DOHH2 (cell line): ENCODE data around the gene FRMD7.
"Not testable (repeated sequence)": the region's sequence is repeated elsewhere in the genome, so short reads cannot be mapped to it uniquely, and the experiment has no call there.

Experiments
- H3F3A ChIP-seq: fragments of 200-600 bp; sonication (generic), shearing (Covaris generic); 2 replicates; pipeline ENCODE4 v1.6.0; 2016; ENCODE audit warnings: antibody characterized with exemption, mild to moderate bottlenecking; ENCODE audit not compliant: control insufficient read depth, insufficient read depth
- H3K27ac ChIP-seq: fragments of 200-600 bp; sonication (generic); 2 replicates; pipeline ENCODE4 v1.5.1; 2014; ENCODE audit warnings: low read depth, mild to moderate bottlenecking, low read length, moderate library complexity
- H3K27me3 ChIP-seq: fragments of 200-600 bp; sonication (generic); 2 replicates; pipeline ENCODE4 v1.6.1; 2014; ENCODE audit warnings: mild to moderate bottlenecking, low read length, mixed read lengths; ENCODE audit not compliant: control insufficient read depth
- H3K36me3 ChIP-seq: fragments of 200-600 bp; sonication (generic); 2 replicates; pipeline ENCODE4 v1.6.1; 2014; ENCODE audit warnings: mild to moderate bottlenecking, low read length, moderate library complexity, mixed read lengths; ENCODE audit not compliant: control insufficient read depth
- H3K4me1 ChIP-seq: fragments of 200-600 bp; sonication (generic); 2 replicates; pipeline ENCODE4 v1.6.1; 2014; ENCODE audit warnings: mild to moderate bottlenecking, low read length, mixed read lengths; ENCODE audit not compliant: control insufficient read depth
- H3K4me2 ChIP-seq: fragments of 200-600 bp; sonication (generic); 2 replicates; pipeline ENCODE4 v1.6.0; 2014; ENCODE audit warnings: mild to moderate bottlenecking, low read length, moderate library complexity
- H3K4me3 ChIP-seq: fragments of 200-600 bp; sonication (generic); 2 replicates; pipeline ENCODE4 v1.5.1; 2014; ENCODE audit warnings: mild to moderate bottlenecking, low read length, mixed read lengths
- H3K79me2 ChIP-seq: fragments of 200-600 bp; sonication (generic); 2 replicates; pipeline ENCODE4 v1.6.1; 2014; ENCODE audit warnings: mild to moderate bottlenecking, low read length, mixed read lengths; ENCODE audit not compliant: control insufficient read depth
- H3K9me2 ChIP-seq: fragments of 200-600 bp; sonication (generic); replicated peaks from 2 replicates; pipeline ENCODE4 v1.6.1; 2014; ENCODE audit warnings: mild to moderate bottlenecking, low read length, mixed read lengths; ENCODE audit not compliant: control insufficient read depth
- H3K9me3 ChIP-seq: fragments of 200-600 bp; sonication (generic); 2 replicates; pipeline ENCODE4 v1.6.1; 2014; ENCODE audit warnings: antibody characterized with exemption, low read length, mixed read lengths; ENCODE audit not compliant: control insufficient read depth, insufficient read depth
- H4K20me1 ChIP-seq: fragments of 200-600 bp; sonication (generic); 2 replicates; pipeline ENCODE4 v1.6.0; 2014; ENCODE audit warnings: low read depth, mild to moderate bottlenecking, antibody characterized with exemption, low read length, moderate library complexity; ENCODE audit not compliant: control insufficient read depth, insufficient read depth
- EZH2phosphoT487 ChIP-seq: fragments of 200-600 bp; sonication (generic); IDR thresholded peaks from 2 replicates; pipeline ENCODE4 v1.6.1; 2017; ENCODE audit warnings: borderline replicate concordance, mild to moderate bottlenecking, antibody characterized with exemption, low read length, moderate library complexity, mixed read lengths
- TF ChIP-seq, protein P1 (sequence below): fragments of 200-600 bp; sonication (generic); IDR thresholded peaks from one replicate; pipeline ENCODE4 v1.5.1; 2014; ENCODE audit warnings: antibody characterized with exemption, mild to moderate bottlenecking, low read depth, low read length; ENCODE audit not compliant: poor library complexity, severe bottlenecking

FRMD7 gene

DNA sequence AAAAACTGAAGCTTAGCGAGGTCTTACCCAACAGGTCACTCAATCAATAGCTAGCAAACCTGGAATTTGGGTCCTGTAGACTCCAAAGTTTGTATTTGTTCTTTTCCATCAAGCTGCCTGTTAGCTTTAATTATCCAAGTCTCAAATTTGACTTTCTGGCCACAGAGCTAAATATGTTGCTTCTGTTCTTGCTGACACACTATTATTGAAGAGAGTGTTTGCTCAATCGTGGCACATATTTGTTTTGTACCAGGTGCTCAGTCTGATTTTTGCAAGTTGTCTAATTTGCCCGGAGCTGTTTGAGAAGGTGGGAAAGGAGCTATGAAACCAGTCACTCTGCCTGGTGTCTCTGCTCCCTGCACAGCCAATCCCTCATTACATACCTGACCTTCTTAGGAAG lies 41.7 kb upstream of the FRMD7 start:
- Histone ChIP-seq H3K36me3 (no peaks in the 10 kb centered on the region), H4K20me1 (no peaks in the 10 kb centered on the region), H3K4me3 (no peak overlapping the region), H3K27ac (no peak overlapping the region), H3K9me3 (no peaks in the 10 kb centered on the region), H3F3A (no peaks in the 10 kb centered on the region), H3K4me2 (no peak overlapping the region), H3K79me2 (no peaks in the 10 kb centered on the region), H3K4me1 (no peaks in the 10 kb centered on the region), H3K27me3 (no peaks in the 10 kb centered on the region), H3K9me2 (no peaks in the 10 kb centered on the region)
- TF ChIP-seq, protein P1, sequence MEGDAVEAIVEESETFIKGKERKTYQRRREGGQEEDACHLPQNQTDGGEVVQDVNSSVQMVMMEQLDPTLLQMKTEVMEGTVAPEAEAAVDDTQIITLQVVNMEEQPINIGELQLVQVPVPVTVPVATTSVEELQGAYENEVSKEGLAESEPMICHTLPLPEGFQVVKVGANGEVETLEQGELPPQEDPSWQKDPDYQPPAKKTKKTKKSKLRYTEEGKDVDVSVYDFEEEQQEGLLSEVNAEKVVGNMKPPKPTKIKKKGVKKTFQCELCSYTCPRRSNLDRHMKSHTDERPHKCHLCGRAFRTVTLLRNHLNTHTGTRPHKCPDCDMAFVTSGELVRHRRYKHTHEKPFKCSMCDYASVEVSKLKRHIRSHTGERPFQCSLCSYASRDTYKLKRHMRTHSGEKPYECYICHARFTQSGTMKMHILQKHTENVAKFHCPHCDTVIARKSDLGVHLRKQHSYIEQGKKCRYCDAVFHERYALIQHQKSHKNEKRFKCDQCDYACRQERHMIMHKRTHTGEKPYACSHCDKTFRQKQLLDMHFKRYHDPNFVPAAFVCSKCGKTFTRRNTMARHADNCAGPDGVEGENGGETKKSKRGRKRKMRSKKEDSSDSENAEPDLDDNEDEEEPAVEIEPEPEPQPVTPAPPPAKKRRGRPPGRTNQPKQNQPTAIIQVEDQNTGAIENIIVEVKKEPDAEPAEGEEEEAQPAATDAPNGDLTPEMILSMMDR: no peak
- TF ChIP-seq EZH2phosphoT487: no peak

DNA sequence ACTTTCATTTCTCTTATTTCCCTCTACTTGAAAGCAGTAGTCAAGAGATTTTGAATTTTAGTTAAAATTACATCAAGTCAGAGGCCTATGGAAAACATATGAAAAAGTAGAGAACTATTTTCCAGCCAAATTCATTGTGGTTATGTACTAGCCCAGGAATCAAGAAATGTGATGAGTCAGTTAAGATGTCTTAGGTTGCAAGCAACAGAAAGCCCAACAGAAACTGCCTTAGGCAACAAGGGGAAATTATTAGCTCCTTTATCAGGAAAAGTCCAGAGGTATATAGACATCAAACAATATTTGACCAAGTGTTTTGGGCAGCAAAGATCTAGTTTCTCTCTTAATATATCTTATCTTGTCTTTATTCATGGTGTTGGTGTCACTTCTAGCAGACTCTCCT lies 37.8 kb upstream of the FRMD7 start:
- Histone ChIP-seq H3K27ac (no peak overlapping the region), H3K4me3 (no peak overlapping the region)

DNA sequence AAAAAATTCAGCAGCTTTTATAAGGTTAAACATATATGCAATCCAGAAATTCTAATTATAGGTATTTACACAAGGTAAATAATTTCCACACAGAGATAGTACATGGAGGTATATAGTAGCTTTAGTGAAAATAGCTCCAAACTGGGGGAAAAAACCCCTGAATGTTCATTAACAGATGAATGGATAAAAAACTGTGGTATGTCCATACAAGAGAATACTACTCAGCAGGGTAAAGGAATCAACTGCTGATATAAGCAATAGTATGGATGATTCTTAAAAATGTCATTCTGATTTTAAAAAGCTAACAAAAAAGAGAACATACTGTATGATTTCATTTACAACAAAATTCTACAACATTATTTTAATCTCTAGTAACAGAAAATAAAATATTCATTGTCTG lies 37.2 kb upstream of the FRMD7 start:
- Histone ChIP-seq H3K4me1 (no peaks in the 10 kb centered on the region), H3K9me2 (no peaks in the 10 kb centered on the region), H3K36me3 (no peaks in the 10 kb centered on the region), H4K20me1 (no peaks in the 10 kb centered on the region), H3F3A (no peaks in the 10 kb centered on the region), H3K9me3 (no peaks in the 10 kb centered on the region), H3K27me3 (no peaks in the 10 kb centered on the region), H3K4me2 (no peak overlapping the region), H3K79me2 (no peaks in the 10 kb centered on the region), H3K27ac (no peak overlapping the region), H3K4me3 (no peak overlapping the region)
- TF ChIP-seq, protein P1: no peak
- TF ChIP-seq EZH2phosphoT487: no peak

More for the DNA sequence above, 37.8 kb upstream of the FRMD7 start:
- Histone ChIP-seq H4K20me1 (no peaks in the 10 kb centered on the region), H3K79me2 (no peaks in the 10 kb centered on the region), H3K4me2 (no peak overlapping the region), H3K4me1 (no peaks in the 10 kb centered on the region), H3K36me3 (no peaks in the 10 kb centered on the region), H3F3A (no peaks in the 10 kb centered on the region), H3K9me2 (no peaks in the 10 kb centered on the region), H3K9me3 (no peaks in the 10 kb centered on the region), H3K27me3 (no peaks in the 10 kb centered on the region)
- no peak for TF ChIP-seq EZH2phosphoT487
- TF ChIP-seq, protein P1: no peak

DNA sequence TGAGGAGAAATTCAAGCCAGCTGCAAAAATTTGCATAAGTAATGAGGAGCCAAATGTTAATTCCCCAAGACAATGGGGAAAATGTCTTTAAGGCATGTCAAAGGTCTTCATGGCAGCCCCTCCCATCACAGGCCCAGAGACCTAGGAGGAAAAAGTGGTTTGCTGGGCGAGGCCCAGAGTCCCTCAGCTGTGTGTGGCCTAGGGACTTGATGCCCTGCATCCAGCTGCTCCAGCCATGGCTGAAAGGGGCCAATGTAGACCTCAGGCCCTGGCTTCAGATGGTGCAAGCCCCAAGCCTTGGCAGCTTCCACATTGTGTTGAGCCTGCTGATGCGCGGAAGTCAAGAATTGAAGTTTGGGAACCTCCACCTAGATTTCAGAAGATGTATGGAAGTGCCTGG lies 35.3 kb upstream of the FRMD7 start:
- not testable (repeated sequence) for H3K79me2 ChIP-seq, H3K27me3 ChIP-seq, H3K4me3 ChIP-seq, H3F3A ChIP-seq, H3K27ac ChIP-seq, H3K4me2 ChIP-seq, H4K20me1 ChIP-seq, H3K36me3 ChIP-seq, H3K9me2 ChIP-seq, H3K9me3 ChIP-seq, H3K4me1 ChIP-seq
